Erythroblast (primary cell): ENCODE data around the gene POLN.
A peak's percentile ranks its signal among the peaks of the same experiment; 100 is the strongest.

ENCODE experiments used
- DNase-seq, 2 experiments: peaks; one replicate each; lab custom pipeline; 2025; lab: John Stamatoyannopoulos, UW
- GATA1 ChIP-seq: IDR thresholded peaks from 2 replicates; pipeline ENCODE4 v1.6.1; 2011; ENCODE audit warnings: low read depth, mild to moderate bottlenecking, control low read depth, low read length, moderate library complexity
- POLR2A ChIP-seq: IDR thresholded peaks from 2 replicates; pipeline ENCODE4 v1.6.1; 2011; ENCODE audit warnings: mild to moderate bottlenecking, low read length

POLN gene

GRCh38 chr4:2241410-2242353, at the start of gene POLN, which contains the start of gene HAUS3:
POLN (minus strand) TSS chr4:2242121; CDS start chr4:2229231, 12,890 bp downstream.
HAUS3 (minus strand) TSS chr4:2242121; CDS start chr4:2240946, 1,175 bp downstream.
- peak; percentile 98 to 100 for DNase-seq
- TF ChIP-seq GATA1 (no peak), POLR2A (peak; percentile 84)

DNA sequence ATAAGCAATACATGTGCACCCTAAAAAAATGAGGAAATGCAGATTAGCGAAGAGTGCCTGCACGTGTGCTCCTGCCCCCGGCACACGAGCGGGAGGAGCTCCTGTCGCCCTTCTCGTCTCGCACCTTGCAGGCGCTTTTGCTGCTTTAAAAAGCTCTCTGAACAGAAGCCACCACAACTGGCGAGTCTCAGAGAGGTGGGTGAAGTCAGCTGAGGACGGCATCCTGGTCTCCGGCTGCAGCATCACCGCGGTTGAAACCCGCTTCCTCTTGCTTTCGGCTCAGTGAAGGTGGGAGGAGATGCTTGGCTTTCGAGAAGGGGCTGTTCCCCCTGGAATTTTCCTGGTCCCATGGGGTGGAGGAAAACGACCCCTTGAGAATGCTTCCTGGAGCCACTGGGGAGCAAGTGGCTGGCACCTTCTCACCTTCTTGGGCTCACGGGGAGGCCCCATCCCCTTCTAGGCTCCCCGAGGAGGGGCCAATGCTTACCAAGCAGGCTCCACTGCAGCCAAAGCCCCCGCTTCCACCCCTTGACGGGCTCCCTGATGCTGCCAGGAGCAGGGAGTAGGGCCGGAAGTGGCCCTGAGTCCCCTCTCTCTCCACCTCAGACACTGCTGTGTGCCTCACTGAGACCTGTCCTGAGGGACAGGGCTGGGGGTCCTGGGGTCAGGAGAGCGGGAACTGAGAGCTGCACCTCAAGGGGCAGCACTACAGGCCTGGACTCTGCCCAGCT, 49.2 kb upstream of the POLN start:
- no peak for TF ChIP-seq POLR2A
- TF ChIP-seq GATA1, result no peak
- DNase-seq, result no peak

GRCh38 chr4:2290488-2290887, 48.6 kb upstream of the POLN start:
- TF ChIP-seq POLR2A, result no peak
- no peak for TF ChIP-seq GATA1
- no peak for DNase-seq

- TF ChIP-seq GATA1 (no peak), POLR2A (no peak)
- DNase-seq, result no peak
Measured at GRCh38 chr4:2289955-2290333, 48.0 kb upstream of the POLN start.

DNA sequence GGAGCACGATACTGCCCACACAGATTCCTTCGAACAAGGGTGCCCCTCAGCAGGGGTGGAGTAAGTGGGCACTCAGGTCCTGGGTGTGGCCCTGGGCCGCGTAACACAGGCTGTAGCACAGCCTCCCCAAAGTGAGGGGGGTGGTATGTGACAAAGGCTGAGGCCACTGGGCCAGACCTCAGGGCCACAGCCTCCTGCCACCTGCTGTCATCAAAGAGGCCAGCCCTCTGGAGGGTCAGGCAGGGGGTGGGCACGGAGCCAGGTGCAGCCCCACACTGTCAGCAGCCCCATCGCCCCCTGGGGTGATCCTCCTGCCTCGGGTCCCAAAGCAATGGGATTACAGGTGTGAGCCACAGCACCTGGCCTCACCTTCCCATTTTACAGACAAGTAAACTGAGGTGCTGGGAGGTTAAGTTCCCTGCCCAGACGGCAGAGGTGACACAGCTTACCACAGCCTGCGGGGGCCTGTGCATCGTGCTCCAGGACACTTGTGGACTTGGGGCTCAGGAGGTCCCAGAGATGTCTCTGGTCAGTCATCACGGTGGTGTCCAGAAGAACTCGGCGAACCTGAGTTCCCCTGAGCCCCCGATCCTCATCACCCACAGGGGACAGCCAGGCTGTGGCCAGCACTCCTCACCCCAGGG, 47.5 kb upstream of the POLN start:
- TF ChIP-seq POLR2A, result no peak
- no peak for TF ChIP-seq GATA1
- DNase-seq, result no peak

- TF ChIP-seq POLR2A (no peak), GATA1 (no peak)
- DNase-seq, result no peak
Measured at GRCh38 chr4:2288051-2288541, 46.2 kb upstream of the POLN start.

GRCh38 chr4:2287594-2287915, 45.6 kb upstream of the POLN start:
- DNase-seq, result no peak
- TF ChIP-seq POLR2A (no peak), GATA1 (no peak)

DNA sequence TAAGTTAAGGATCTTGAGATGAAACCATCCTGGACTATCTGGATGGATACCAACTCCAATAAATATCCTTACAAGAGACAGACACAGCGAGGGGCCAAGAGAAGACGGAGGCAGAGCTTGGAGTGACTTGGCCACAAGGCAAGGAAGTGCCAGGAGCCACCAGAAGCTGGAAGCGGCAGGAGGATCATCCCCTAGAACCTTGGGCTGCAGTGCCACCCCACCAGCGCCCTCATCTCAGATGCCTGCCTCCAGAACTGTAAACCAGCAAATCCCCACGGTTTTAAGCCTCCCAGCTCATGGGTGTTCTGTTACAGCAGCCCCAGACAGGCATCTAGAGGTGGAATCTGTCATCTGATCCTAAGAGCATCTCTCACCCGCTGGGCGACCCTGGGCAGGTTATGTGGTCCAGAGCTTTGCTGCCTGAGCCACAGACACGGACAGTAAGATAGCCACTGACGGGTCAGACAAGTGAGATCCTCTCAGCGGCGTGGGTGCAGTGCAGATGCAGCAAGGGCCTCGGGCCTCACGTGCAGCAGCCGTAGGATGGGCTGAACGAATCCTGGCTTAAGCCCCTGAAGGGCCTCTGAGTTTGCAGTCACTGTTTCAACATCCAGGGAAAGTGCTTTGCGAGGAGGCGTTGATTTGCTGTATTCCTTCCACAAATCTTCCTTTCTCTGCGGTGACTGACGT, 45.1 kb upstream of the POLN start:
- DNase-seq, result no peak
- TF ChIP-seq POLR2A (no peak), GATA1 (no peak)

DNA sequence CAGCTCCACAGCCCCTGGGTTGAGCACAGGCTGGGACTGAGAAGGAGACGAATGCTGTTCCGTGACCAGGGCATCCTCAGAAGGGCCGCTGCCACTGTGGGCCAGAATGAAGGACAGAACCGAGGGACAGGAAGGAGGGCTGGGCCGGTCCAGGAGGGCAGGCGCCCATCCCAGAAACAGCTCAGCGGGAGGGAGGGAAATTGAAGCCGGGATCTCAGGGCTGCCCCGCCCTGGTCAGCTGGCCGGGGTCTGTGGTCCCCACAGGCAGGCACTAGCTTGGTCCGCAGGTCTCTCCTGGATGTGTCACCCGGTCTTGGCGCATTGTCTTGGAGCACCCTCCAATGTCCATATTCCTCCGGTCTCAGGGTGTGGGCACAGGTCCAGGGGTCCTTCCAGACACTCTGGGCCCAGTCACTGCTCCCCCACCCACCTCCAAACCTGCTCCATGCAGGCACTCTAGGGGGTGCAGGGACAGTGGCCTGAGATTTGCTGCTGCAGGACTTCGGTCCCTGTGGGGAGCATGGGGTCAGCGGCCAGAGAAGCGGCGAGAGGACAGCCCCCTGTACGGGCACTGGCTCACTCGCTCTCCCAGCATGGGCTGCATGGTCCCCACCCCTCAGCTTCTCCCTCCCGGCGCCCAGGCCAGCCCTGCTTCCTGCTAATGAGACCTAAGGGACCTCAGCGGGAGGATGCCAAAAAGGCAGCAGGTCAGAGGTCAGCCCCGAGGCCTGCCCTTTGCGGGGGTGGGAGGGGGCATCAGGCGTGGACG, 43.9 kb upstream of the POLN start:
- no peak for TF ChIP-seq POLR2A
- DNase-seq, result no peak

GRCh38 chr4:2284934-2285612, 43.2 kb upstream of the POLN start:
- no peak for DNase-seq
- TF ChIP-seq GATA1 (no peak), POLR2A (no peak)

DNA sequence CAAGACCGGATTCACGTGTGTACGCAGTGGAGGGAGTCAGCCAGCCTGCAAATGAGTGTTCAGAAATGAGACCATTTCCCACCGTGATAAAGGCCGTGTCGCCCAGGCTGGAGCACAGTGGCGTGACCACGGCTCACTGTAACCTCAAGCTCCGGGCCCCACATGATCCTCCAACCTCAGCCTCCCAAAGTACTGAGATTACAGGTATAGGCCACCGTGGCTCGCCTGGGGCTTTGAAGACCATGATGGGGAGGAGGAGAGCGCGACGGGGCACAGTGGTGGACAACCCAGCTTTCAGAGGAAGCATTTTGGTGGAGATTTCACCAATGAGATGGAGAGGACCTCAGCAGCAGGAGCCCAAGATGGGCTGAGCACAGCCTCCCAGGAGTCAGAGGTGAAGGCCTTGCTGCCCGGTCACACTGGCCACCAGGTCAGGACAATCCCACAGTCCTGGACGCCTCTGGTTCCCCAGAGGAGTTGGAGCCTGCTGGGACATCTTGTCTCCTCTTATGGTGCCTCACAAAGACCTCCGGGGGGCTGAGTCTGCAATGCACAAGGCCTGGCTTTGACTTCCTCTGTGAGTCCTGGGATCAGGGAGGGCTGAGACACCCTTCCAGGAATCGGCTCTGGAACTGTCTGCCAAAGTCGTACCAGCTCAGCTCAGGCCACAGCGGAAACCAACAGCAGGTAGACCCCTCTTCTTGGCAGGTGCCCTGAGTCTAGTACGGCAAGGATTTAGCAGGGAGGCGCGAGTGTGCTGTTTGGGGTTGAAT, 42.4 kb upstream of the POLN start:
- DNase-seq, result no peak
- no peak for TF ChIP-seq GATA1
- no peak for TF ChIP-seq POLR2A
